ENCODE results near the gene BABAM2. TPM values are rescaled to one million over a fixed set of nuclear protein-coding genes. Genes with fewer than 3 reads are reported as not detected.

The BABAM2 gene
- polyA plus RNA-seq, 1 experiment, result 32.6 TPM

DNA sequence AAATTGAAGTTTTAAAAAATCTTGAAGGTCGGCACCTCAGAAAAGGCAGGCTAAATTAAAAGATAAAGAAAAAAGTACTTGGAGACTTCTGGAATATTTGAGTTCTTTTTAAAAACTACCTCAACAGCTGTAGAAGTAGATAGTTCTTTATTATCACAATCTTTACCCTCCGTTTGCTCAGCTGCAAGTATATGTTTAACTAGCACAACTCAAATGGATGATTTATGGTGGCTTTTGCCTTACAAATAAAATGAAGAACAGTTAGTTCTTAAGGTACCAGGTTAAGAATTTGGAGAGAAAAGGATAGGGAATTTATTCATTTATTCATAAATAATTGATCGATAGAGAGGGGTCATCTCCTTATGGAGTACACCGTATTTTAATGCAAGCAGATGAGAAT lies 264.6 kb downstream of the BABAM2 start:
- no peak for DNase-seq (ENCODE audit: low read depth)
- TF ChIP-seq CTCF (IDR thresholded peaks at IDR 0.05; ENCODE audit: insufficient read depth, low read depth, low read length), result no peak
- Histone ChIP-seq H3K27me3 (ENCODE audit: control insufficient read depth, insufficient read depth, low read length) (no peaks in the 10 kb centered on the region), H3K4me3 (ENCODE audit: low read depth, low read length) (no peak overlapping the region), H3K36me3 (ENCODE audit: control insufficient read depth, insufficient read depth, low read length) (no peaks in the 10 kb centered on the region)
- ChIA-PET POLR2A (no interaction called here), CTCF (no interaction called here)

- H3K4me3 ChIP-seq (ENCODE audit: low read depth, low read length), result no peak overlapping the region
- ChIA-PET CTCF (interaction anchor here (0.7 kb wide), 1 partner anchor 233 kb away, joined by 3 read pairs; no protein-coding TSS in a partner anchor), POLR2A (no interaction called here)
- no peak for DNase-seq (ENCODE audit: low read depth)
- peak; percentile 56; the same call in 1 of the 2 replicates for TF ChIP-seq CTCF (IDR thresholded peaks at IDR 0.05; ENCODE audit: insufficient read depth, low read depth, low read length)
- H3K36me3 ChIP-seq (ENCODE audit: control insufficient read depth, insufficient read depth, low read length), result no peaks in the 10 kb centered on the region
- H3K27me3 ChIP-seq (ENCODE audit: control insufficient read depth, insufficient read depth, low read length), result no peaks in the 10 kb centered on the region
These were observed 265.1 kb downstream of the BABAM2 start for GRCh38 chr2:28155627-28156026.

- ChIA-PET CTCF (interaction anchor here (1.9 kb wide), 1 partner anchor 10 kb away, joined by 5 read pairs; no protein-coding TSS in a partner anchor), POLR2A (no interaction called here)
- H3K36me3 ChIP-seq (ENCODE audit: control insufficient read depth, insufficient read depth, low read length), result no peaks in the 10 kb centered on the region
- no peak overlapping the region for H3K4me3 ChIP-seq (ENCODE audit: low read depth, low read length)
- no peak for DNase-seq (ENCODE audit: low read depth)
- H3K27me3 ChIP-seq (ENCODE audit: control insufficient read depth, insufficient read depth, low read length), result no peaks in the 10 kb centered on the region
- no peak for TF ChIP-seq CTCF (IDR thresholded peaks at IDR 0.05; ENCODE audit: insufficient read depth, low read depth, low read length)
These were observed 268.3 kb downstream of the BABAM2 start for GRCh38 chr2:28158791-28159190.

- no peaks in the 10 kb centered on the region for H3K27me3 ChIP-seq (ENCODE audit: control insufficient read depth, insufficient read depth, low read length)
- peak; percentile 75 for DNase-seq (ENCODE audit: low read depth)
- POLR2A ChIA-PET, result no interaction called here
- no peak overlapping the region for H3K4me3 ChIP-seq (ENCODE audit: low read depth, low read length)
- no peaks in the 10 kb centered on the region for H3K36me3 ChIP-seq (ENCODE audit: control insufficient read depth, insufficient read depth, low read length)
- TF ChIP-seq CTCF (IDR thresholded peaks at IDR 0.05; ENCODE audit: insufficient read depth, low read depth, low read length), result no peak
- CTCF ChIA-PET, result no interaction called here
These were observed 270.5 kb downstream of the BABAM2 start for GRCh38 chr2:28160986-28161425.

DNA sequence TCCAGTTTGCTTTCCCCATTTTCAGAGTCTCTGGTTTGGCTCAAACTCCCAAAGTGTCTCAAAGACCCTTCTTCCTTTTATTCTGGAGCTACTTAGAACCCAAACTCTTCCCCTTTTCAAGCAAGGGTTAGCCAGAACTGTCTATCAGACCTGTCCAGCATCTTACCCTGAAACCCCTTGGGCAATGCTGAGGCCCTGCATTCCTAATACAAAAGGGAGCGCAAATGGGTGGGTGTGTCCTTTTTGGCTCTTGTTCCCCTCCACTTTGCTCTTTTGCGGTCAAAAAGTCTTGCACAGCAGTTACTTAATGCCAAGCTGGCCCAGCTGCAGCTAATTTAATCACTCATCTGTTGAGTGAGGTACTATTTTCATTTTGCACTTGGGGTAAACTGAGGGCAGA lies 270.9 kb downstream of the BABAM2 start:
- TF ChIP-seq CTCF (IDR thresholded peaks at IDR 0.05; ENCODE audit: insufficient read depth, low read depth, low read length), result no peak
- ChIA-PET POLR2A (no interaction called here), CTCF (interaction anchor here (1.2 kb wide), 1 partner anchor 13 kb away, joined by 3 read pairs; no protein-coding TSS in a partner anchor)
- peak; percentile 41 for DNase-seq (ENCODE audit: low read depth)
- Histone ChIP-seq H3K36me3 (ENCODE audit: control insufficient read depth, insufficient read depth, low read length) (no peaks in the 10 kb centered on the region), H3K27me3 (ENCODE audit: control insufficient read depth, insufficient read depth, low read length) (no peaks in the 10 kb centered on the region), H3K4me3 (ENCODE audit: low read depth, low read length) (no peak overlapping the region)

All from BJ (cell line).